Epithelial cell of esophagus (primary cell): ENCODE results near the gene RTL10.

Source experiments
- DNase-seq: peaks from one replicate; pipeline ENCODE4 v3.0.0; 2010; ENCODE audit warnings: low read depth
- H3K4me3 ChIP-seq: 2 replicates; pipeline ENCODE4 v1.5.1; 2011; ENCODE audit warnings: mild to moderate bottlenecking, low read length, control low read depth
- CTCF ChIP-seq: IDR thresholded peaks from 2 replicates; pipeline ENCODE4 v1.5.1; 2011; ENCODE audit warnings: low read depth, mild to moderate bottlenecking, low read length, control low read depth, inconsistent platforms; ENCODE audit not compliant: insufficient read depth; ENCODE audit errors: missing control alignments

The RTL10 gene

GRCh38 chr22:19893363-19893762 is 38.7 kb upstream of the RTL10 start:
- no peak for TF ChIP-seq CTCF
- H3K4me3 ChIP-seq = no peak overlapping the region

DNA sequence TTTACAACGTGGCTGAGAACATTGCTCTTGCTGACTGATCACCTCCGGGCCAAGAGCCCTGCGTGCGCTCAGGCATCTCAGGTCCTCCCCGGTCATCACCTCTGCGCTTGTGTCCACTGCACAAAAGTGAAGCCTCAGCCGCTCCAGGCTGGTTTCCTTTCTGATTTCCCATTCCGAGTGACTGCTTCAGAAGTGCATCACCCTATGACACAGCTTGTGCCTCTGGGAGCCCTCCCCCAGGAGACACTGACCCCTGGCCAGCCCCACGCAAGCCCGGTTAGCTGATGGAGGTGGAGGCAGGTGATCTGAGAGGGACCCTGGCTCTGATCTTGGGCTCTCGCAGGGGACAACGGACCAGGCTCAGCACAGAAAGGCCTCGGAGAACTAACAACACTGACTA is 38.3 kb upstream of the RTL10 start:
- H3K4me3 ChIP-seq = no peak overlapping the region

More at GRCh38 chr22:19893363-19893762, 38.7 kb upstream of the RTL10 start:
- DNase-seq = no peak

GRCh38 chr22:19892257-19892879 is 37.7 kb upstream of the RTL10 start:
- H3K4me3 ChIP-seq = no peak overlapping the region
- DNase-seq = no peak
- TF ChIP-seq CTCF = no peak

More for the DNA sequence above, 38.3 kb upstream of the RTL10 start:
- TF ChIP-seq CTCF = no peak
- DNase-seq = no peak

DNA sequence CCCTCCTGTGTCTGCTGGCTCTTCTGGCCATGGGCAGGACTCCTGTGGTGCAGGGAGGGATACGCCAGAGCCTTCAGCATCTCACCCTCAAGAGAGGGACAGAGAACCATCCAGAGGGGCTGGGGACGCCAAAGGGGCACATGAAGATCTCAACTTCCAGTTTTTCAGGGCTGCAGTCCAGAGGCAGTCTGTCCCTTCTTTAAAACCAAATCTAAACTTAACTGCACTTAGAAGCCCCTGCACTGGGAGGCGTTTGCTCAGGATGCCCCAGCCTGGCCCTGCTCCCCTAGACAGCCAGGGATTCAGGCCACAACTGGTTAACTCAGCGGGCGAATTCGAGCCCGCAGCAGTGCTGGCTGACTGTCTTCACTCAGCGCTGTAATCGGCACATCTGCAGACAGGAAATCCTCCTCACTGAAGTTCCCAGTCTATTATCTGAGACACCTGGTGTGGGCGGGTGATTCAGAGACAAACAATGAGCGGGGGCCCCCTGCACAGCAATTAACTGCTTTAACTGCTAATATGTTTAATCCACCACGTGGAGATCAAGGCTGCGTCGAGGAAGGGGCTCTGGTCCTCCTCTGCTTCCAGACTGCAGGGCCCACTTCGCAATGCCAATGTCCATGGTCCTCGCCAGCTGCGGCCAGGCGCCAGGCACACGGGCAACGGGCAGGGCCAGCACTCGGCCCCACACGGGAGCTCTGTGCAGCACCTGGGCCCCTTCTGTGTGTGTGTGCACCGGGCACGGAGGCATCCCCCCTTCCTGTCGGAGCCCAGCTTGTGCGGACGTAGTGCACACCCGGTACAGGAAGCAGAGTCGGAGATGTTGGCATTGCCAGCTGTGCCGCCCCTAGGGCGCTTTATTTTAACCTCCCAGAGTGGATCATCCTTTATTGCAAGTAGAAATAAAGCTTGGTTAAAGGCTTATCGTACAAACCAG is 36.9 kb upstream of the RTL10 start:
- peak; percentile 90 for DNase-seq
- H3K4me3 ChIP-seq = no peak overlapping the region
- no peak for TF ChIP-seq CTCF

DNA sequence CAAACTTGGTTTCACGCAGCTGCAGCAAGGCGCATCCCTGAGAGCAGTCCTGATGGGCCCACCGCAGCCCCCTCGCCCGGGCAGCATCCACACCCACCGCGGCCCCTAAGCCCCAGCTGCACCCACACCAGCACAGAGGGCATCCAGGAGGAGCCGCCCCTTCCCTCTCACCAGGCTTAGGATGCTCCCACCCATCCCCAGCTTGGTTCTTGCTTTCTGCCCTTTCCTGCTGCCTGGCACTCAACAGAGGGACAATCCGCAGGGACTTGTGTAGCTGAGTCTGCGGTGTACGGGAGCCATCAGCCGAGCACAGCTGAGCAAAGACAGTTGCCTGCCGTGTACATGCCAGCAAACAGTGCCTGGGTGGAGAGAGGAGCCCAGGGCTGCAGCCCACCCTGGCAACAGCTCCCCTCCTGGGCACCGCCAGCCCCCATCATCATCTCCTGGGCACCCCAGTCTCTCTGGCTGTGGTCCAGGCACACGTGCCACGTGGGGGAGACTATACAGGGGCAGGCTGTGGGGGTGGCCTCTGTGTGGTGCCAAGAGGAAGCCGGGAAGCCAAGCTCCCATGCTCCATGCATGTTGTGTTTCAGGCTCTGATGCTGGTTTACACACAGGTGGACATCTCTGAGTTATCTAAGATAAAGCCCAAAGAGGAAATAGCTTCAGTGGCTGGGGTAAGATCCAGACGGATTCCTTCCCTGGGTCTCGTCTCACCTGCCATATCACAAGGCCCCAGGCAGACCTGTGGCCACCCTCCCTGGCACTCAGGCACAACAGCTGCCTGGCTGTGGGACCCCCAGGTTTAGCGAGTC is 36.0 kb upstream of the RTL10 start:
- no peak for DNase-seq
- TF ChIP-seq CTCF = no peak
- H3K4me3 ChIP-seq = no peak overlapping the region

GRCh38 chr22:19889951-19890350 is 35.3 kb upstream of the RTL10 start:
- H3K4me3 ChIP-seq = no peak overlapping the region
- TF ChIP-seq CTCF = no peak
- DNase-seq = no peak
